Measurements from ENCODE around the gene C10orf67. TPM values are rescaled to one million over a fixed set of nuclear protein-coding genes. Genes with fewer than 3 reads are reported as not detected.

The C10orf67 gene
- total and polyA plus RNA-seq, 11 donors, result 0.12 to 1.00 (median 0.43) TPM

GRCh38 chr10:23322082-23322481 lies 22.5 kb downstream of the C10orf67 start:
- Histone ChIP-seq H3K9me3 (no peaks in the 10 kb centered on the region), H3K4me1 (no peaks in the 10 kb centered on the region), H3K36me3 (no peaks in the 10 kb centered on the region), H3K27ac (no peak overlapping the region), H3K4me3 (no peak overlapping the region), H3K27me3 (no peaks in the 10 kb centered on the region)
- no peak for DNase-seq
- ATAC-seq, result no peak
- intact Hi-C loops (cut with DNase I), result no loop called here
- TF ChIP-seq, protein P1, sequence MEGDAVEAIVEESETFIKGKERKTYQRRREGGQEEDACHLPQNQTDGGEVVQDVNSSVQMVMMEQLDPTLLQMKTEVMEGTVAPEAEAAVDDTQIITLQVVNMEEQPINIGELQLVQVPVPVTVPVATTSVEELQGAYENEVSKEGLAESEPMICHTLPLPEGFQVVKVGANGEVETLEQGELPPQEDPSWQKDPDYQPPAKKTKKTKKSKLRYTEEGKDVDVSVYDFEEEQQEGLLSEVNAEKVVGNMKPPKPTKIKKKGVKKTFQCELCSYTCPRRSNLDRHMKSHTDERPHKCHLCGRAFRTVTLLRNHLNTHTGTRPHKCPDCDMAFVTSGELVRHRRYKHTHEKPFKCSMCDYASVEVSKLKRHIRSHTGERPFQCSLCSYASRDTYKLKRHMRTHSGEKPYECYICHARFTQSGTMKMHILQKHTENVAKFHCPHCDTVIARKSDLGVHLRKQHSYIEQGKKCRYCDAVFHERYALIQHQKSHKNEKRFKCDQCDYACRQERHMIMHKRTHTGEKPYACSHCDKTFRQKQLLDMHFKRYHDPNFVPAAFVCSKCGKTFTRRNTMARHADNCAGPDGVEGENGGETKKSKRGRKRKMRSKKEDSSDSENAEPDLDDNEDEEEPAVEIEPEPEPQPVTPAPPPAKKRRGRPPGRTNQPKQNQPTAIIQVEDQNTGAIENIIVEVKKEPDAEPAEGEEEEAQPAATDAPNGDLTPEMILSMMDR (IDR thresholded peaks at IDR 0.05), result no peak
- TF ChIP-seq POLR2A (IDR thresholded peaks at IDR 0.05), result no peak
- WGBS, 4 donors, result 80 to 94% (median 90%) methylated on average over 1 of the region's 1 CpG

DNA sequence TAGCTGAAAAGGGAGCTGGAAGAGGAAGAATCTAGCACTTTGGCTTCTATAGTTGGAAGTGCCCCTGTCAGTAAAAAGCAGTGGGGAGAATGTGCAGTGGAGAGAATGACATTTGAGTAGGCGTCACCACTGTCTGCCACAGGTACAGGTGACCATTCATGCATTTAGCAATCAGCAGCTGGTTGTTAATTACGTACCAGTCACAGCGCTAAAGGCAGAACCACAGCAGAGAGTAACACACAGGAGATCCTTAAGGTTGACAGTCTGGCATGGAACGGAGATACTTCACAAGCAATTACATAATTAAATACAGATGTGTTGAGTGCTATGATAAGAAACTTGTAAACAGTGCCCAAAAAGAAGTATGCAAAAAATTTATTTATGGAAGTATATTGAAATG lies 24.8 kb downstream of the C10orf67 start:
- 69 to 89% (median 80%) methylated on average over 4 of the region's 4 CpGs for WGBS, 4 donors

GRCh38 chr10:23318359-23318758 lies 26.2 kb downstream of the C10orf67 start:
- Histone ChIP-seq H3K4me3 (no peak overlapping the region), H3K27ac (no peak overlapping the region), H3K4me1 (peaks cover 0 to 6% (median 0%) of the 10 kb centered on the region in 12 donors), H3K27me3 (no peaks in the 10 kb centered on the region), H3K36me3 (no peaks in the 10 kb centered on the region), H3K9me3 (no peaks in the 10 kb centered on the region)
- no peak for ATAC-seq
- intact Hi-C loops (cut with DNase I), result loop anchor here in 2 of 10 donors (5.0 to 10.0 kb wide), 3 partner anchors 209 to 386 kb away; no protein-coding TSS in a partner anchor
- no peak for DNase-seq
- 42 to 59% (median 52%) methylated on average over 3 of the region's 3 CpGs for WGBS, 4 donors
- TF ChIP-seq, protein P1 (IDR thresholded peaks at IDR 0.05), result no peak
- no peak for TF ChIP-seq POLR2A (IDR thresholded peaks at IDR 0.05)

More for the DNA sequence above, 24.8 kb downstream of the C10orf67 start:
- DNase-seq (no peak), ATAC-seq (no peak)
- Histone ChIP-seq H3K36me3 (no peaks in the 10 kb centered on the region), H3K4me1 (peaks cover 0 to 5% (median 0%) of the 10 kb centered on the region in 12 donors), H3K27me3 (no peaks in the 10 kb centered on the region), H3K4me3 (no peak overlapping the region), H3K9me3 (no peaks in the 10 kb centered on the region), H3K27ac (no peak overlapping the region)
- TF ChIP-seq, protein P1 (IDR thresholded peaks at IDR 0.05), result no peak
- no peak for TF ChIP-seq POLR2A (IDR thresholded peaks at IDR 0.05)
- intact Hi-C loops (cut with DNase I), result loop anchor here in 2 of 10 donors (5.0 to 10.0 kb wide), 3 partner anchors 207 to 385 kb away; no protein-coding TSS in a partner anchor

- Histone ChIP-seq H3K36me3 (no peaks in the 10 kb centered on the region), H3K4me1 (peaks cover 0 to 6% (median 0%) of the 10 kb centered on the region in 12 donors), H3K9me3 (no peaks in the 10 kb centered on the region), H3K4me3 (no peak overlapping the region), H3K27ac (no peak overlapping the region), H3K27me3 (no peaks in the 10 kb centered on the region)
- 82 to 94% (median 85%) methylated on average over 2 to 3 of the region's 3 CpGs for WGBS, 4 donors
- intact Hi-C loops (cut with DNase I), result loop anchor here in 3 of 10 donors (2.0 to 10.0 kb wide), 4 partner anchors 207 to 387 kb away; no protein-coding TSS in a partner anchor
- no peak for ATAC-seq
- no peak for DNase-seq
- TF ChIP-seq, protein P1 (IDR thresholded peaks at IDR 0.05), result no peak
- no peak for TF ChIP-seq POLR2A (IDR thresholded peaks at IDR 0.05)
Measured at GRCh38 chr10:23317416-23317815, 27.2 kb downstream of the C10orf67 start.
